GM19455 (cell line): ENCODE measurements around the gene CSN2.

ENCODE experiments used
- ATAC-seq: cut with Tn5 transposase; IDR thresholded peaks from one replicate; pipeline ENCODE4 v1.9.1; 2021; ENCODE audit not compliant: unreplicated experiment

The CSN2 gene

GRCh38 chr4:69907151-69907550 lies 58.4 kb downstream of the CSN2 start:
- no peak for ATAC-seq
